Natural killer cell (primary cell): ENCODE measurements around the gene MAP2K6. TPM values are rescaled to one million over a fixed set of nuclear protein-coding genes. Genes with fewer than 3 reads are reported as not detected.

Experiments used
- ATAC-seq, 3 donors: fragments of 150-1000 bp in 2 of 3; fragments of 200-7000 bp in 1 of 3; cut with Tn5 transposase; 1 replicate in 1 of 3; 2 replicates in 2 of 3; pipeline ENCODE4 v1.10.0; 2021; ENCODE audit warnings: mild to moderate bottlenecking in 2 of 3, moderate library complexity in 2 of 3
- DNase-seq, 2 donors: peaks; one replicate each; pipeline versions ENCODE4 v3.0.0 to v3.0.0-alpha.2; 2013 to 2021; ENCODE audit warnings: mixed read lengths in 1 of 2
- H3K27ac ChIP-seq: one replicate; pipeline ENCODE4 v1.5.1; 2013; ENCODE audit warnings: mild to moderate bottlenecking, low read length
- H3K27me3 ChIP-seq: one replicate; pipeline ENCODE4 v1.6.1; 2013; ENCODE audit warnings: low read length; ENCODE audit not compliant: control insufficient read depth, insufficient read depth
- H3K36me3 ChIP-seq: one replicate; pipeline ENCODE4 v1.6.1; 2013; ENCODE audit warnings: low read length; ENCODE audit not compliant: control insufficient read depth, insufficient read depth
- H3K4me1 ChIP-seq: one replicate; pipeline ENCODE4 v1.6.1; 2013; ENCODE audit warnings: low read length; ENCODE audit not compliant: control insufficient read depth, insufficient read depth
- H3K4me3 ChIP-seq: one replicate; pipeline ENCODE4 v1.5.1; 2013; ENCODE audit warnings: low read length
- H3K9me3 ChIP-seq: one replicate; pipeline ENCODE4 v1.6.1; 2013; ENCODE audit warnings: low read length; ENCODE audit not compliant: control insufficient read depth, insufficient read depth
- H3K27ac Mint-ChIP-seq, 2 donors: one replicate each; pipeline ENCODE4 v1.8.0; 2022; ENCODE audit warnings: mild to moderate bottlenecking in 2 of 2, mixed read lengths in 2 of 2, moderate library complexity in 1 of 2
- H3K27me3 Mint-ChIP-seq, 2 donors: one replicate each; pipeline ENCODE4 v1.8.0; 2022; ENCODE audit warnings: low read depth in 2 of 2, mixed read lengths in 2 of 2
- H3K36me3 Mint-ChIP-seq: one replicate; pipeline ENCODE4 v1.8.0; 2022; ENCODE audit warnings: mixed read lengths
- H3K4me1 Mint-ChIP-seq, 2 donors: one replicate each; pipeline ENCODE4 v1.8.0; 2022; ENCODE audit warnings: mixed read lengths in 2 of 2
- H3K4me3 Mint-ChIP-seq: one replicate; pipeline ENCODE4 v1.8.0; 2022; ENCODE audit warnings: mild to moderate bottlenecking, moderate library complexity, mixed read lengths
- H3K9me3 Mint-ChIP-seq, 2 donors: one replicate each; pipeline ENCODE4 v1.8.0; 2022; ENCODE audit warnings: mixed read lengths in 2 of 2
- WGBS: methylation state at CpG from one replicate; pipeline ENCODE4 v1.1.7; 2013; ENCODE audit warnings: missing lambda C conversion rate; ENCODE audit not compliant: insufficient coverage; 5-methylcytosine and 5-hydroxymethylcytosine counted together
- intact Hi-C: fragments of 100-400 bp; cut with micrococcal nuclease; formaldehyde crosslinking; loops from one replicate; pipeline ENCODE4 v1.14.2; 2022
- total RNA-seq, 4 donors: library from RNA; stranded (reverse); fragments of 120-200 nt in 1 of 4; gene quantifications; one replicate each; pipeline versions ENCODE4 v1.2.3 to v1.2.4, GENCODE V29; 2013 to 2022
- TF ChIP-seq, protein P1 (sequence below): fragments of 200-600 bp; IDR thresholded peaks from one replicate; pipeline ENCODE4 v1.8.0; 2022; ENCODE audit warnings: antibody characterized with exemption

MAP2K6 gene
- total RNA-seq, 3 donors from 2014 or later (not counting 1 experiment from before 2014, with no cell fraction given): 11.8 to 16.9 (median 14.0) TPM

DNA sequence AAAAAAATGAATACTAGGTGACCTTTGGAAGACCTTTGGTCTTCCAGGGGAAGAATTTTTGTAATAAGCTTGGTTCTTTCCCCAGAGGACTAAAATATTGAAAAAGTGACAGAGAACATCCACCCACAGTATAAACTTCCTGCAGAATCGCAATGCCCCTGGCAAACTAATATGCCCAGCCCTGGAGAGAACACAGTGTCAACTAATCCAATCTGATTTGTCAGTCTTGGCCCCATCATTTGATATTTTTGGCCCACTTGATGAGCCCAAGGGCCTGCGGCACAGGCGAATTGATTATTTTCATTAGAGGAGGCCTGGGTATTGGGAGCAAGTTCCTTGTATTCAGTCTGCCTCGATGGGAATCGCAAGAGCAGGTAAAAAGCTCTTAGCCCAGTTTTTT lies 98.4 kb downstream of the MAP2K6 start:
- peaks cover 9% of the 10 kb centered on the region for H3K36me3 Mint-ChIP-seq
- DNase-seq: no peak
- Histone ChIP-seq H3K4me3 (no peak overlapping the region), H3K27ac (no peak overlapping the region), H3K27me3 (no peaks in the 10 kb centered on the region), H3K9me3 (no peaks in the 10 kb centered on the region), H3K4me1 (no peaks in the 10 kb centered on the region), H3K36me3 (peaks cover 8% of the 10 kb centered on the region)
- no peaks in the 10 kb centered on the region for H3K9me3 Mint-ChIP-seq
- intact Hi-C loops: no loop called here
- H3K27me3 Mint-ChIP-seq: no peaks in the 10 kb centered on the region
- TF ChIP-seq, protein P1, sequence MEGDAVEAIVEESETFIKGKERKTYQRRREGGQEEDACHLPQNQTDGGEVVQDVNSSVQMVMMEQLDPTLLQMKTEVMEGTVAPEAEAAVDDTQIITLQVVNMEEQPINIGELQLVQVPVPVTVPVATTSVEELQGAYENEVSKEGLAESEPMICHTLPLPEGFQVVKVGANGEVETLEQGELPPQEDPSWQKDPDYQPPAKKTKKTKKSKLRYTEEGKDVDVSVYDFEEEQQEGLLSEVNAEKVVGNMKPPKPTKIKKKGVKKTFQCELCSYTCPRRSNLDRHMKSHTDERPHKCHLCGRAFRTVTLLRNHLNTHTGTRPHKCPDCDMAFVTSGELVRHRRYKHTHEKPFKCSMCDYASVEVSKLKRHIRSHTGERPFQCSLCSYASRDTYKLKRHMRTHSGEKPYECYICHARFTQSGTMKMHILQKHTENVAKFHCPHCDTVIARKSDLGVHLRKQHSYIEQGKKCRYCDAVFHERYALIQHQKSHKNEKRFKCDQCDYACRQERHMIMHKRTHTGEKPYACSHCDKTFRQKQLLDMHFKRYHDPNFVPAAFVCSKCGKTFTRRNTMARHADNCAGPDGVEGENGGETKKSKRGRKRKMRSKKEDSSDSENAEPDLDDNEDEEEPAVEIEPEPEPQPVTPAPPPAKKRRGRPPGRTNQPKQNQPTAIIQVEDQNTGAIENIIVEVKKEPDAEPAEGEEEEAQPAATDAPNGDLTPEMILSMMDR: no peak
- H3K4me1 Mint-ChIP-seq: no peaks in the 10 kb centered on the region
- H3K4me3 Mint-ChIP-seq: no peak overlapping the region
- 84% methylated on average over 5 of the region's 5 CpGs for WGBS
- H3K27ac Mint-ChIP-seq: no peak overlapping the region
- ATAC-seq: no peak

DNA sequence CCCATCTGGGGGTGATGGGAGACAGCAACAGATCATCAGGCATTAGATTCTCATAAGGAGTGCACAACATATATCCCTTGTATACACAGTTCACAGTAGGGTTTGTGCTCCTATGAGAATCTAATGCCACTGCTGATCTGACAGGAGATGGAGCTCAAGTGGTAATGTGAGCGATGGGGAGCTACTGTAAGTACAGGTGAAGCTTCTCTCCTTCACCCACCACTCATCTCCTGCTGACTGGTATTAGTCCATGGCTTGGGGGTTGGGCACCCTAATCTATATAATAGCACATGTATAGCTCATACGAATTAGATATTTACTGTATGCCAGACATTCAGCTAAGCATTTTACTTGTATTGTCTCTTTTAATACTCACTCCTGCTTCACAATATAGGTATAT lies 101.7 kb downstream of the MAP2K6 start:
- Mint-ChIP-seq H3K36me3 (peaks cover 34% of the 10 kb centered on the region), H3K27ac (no peak overlapping the region), H3K4me1 (no peaks in the 10 kb centered on the region), H3K27me3 (no peaks in the 10 kb centered on the region), H3K9me3 (no peaks in the 10 kb centered on the region), H3K4me3 (no peak overlapping the region)
- TF ChIP-seq, protein P1: no peak
- DNase-seq (no peak), ATAC-seq (no peak)
- H3K36me3 ChIP-seq: peaks cover 13% of the 10 kb centered on the region
- H3K9me3 ChIP-seq: no peaks in the 10 kb centered on the region
- no peaks in the 10 kb centered on the region for H3K27me3 ChIP-seq
- H3K4me3 ChIP-seq: no peak overlapping the region
- intact Hi-C loops: no loop called here
- H3K27ac ChIP-seq: no peak overlapping the region
- 80% methylated on average over 1 of the region's 2 CpGs for WGBS
- H3K4me1 ChIP-seq: no peaks in the 10 kb centered on the region

- no peak overlapping the region for H3K4me3 ChIP-seq
- 84% methylated on average over 2 of the region's 2 CpGs for WGBS
Observed at GRCh38 chr17:69516911-69517310, 102.4 kb downstream of the MAP2K6 start.

DNA sequence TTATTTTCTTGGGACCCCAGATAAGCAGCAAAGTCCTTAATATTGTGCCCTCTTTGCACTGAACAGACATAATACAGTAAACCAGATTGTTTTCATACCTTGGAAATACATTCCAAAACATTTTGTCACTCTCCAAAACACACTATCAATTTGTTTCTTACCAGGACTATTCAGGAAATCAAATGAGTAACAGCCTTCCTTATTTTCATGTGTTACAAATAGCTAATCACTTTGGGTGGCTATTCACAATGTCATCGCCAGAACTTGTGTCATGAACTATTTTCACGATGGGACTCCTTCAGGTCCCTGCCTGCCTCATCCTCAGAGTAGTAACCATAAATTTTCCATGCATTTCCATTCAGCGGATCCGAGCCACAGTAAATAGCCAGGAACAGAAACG lies 104.5 kb downstream of the MAP2K6 start:
- WGBS: 97% methylated on average over 5 of the region's 5 CpGs

More at GRCh38 chr17:69516911-69517310, 102.4 kb downstream of the MAP2K6 start:
- no peaks in the 10 kb centered on the region for H3K9me3 ChIP-seq
- Mint-ChIP-seq H3K36me3 (peaks cover 40% of the 10 kb centered on the region), H3K4me1 (no peaks in the 10 kb centered on the region), H3K4me3 (no peak overlapping the region), H3K27ac (no peak overlapping the region), H3K9me3 (no peaks in the 10 kb centered on the region), H3K27me3 (no peaks in the 10 kb centered on the region)
- ATAC-seq (no peak), DNase-seq (no peak)
- no peaks in the 10 kb centered on the region for H3K27me3 ChIP-seq
- intact Hi-C loops: no loop called here
- H3K27ac ChIP-seq: no peak overlapping the region
- no peaks in the 10 kb centered on the region for H3K4me1 ChIP-seq
- TF ChIP-seq, protein P1: no peak
- H3K36me3 ChIP-seq: peaks cover 13% of the 10 kb centered on the region

More for the DNA sequence above, 104.5 kb downstream of the MAP2K6 start:
- H3K27ac ChIP-seq: no peak overlapping the region
- H3K9me3 ChIP-seq: no peaks in the 10 kb centered on the region
- no peak overlapping the region for H3K4me3 ChIP-seq
- H3K27ac Mint-ChIP-seq: no peak overlapping the region
- H3K27me3 ChIP-seq: no peaks in the 10 kb centered on the region
- H3K4me1 ChIP-seq: no peaks in the 10 kb centered on the region
- no peak for DNase-seq
- no peaks in the 10 kb centered on the region for H3K27me3 Mint-ChIP-seq
- H3K36me3 Mint-ChIP-seq: peaks cover 40% of the 10 kb centered on the region
- H3K4me1 Mint-ChIP-seq: peaks cover 0 to 5% of the 10 kb centered on the region in 2 donors
- no peak overlapping the region for H3K4me3 Mint-ChIP-seq
- intact Hi-C loops: no loop called here
- H3K9me3 Mint-ChIP-seq: no peaks in the 10 kb centered on the region
- peaks cover 13% of the 10 kb centered on the region for H3K36me3 ChIP-seq
- TF ChIP-seq, protein P1: no peak
- ATAC-seq: no peak
